ENCODE measurements around the gene SECISBP2L. TPM values are rescaled to one million over a fixed set of nuclear protein-coding genes. Genes with fewer than 3 reads are reported as not detected.

SECISBP2L gene
- total RNA-seq, 2 donors from 2014 or later, result 23.9 to 32.0 TPM

GRCh38 chr15:49035825-49036224 is 10.4 kb downstream of the SECISBP2L start:
- 64 to 87% methylated on average over 2 of the region's 2 CpGs for WGBS, 2 donors
- peaks cover 11% of the 10 kb centered on the region for H3K4me1 ChIP-seq
- DNase-seq, result no peak
- no peak for TF ChIP-seq POLR2A (IDR thresholded peaks at IDR 0.05)
- no peak for TF ChIP-seq CTCF (IDR thresholded peaks at IDR 0.05)
- H3K27ac ChIP-seq, result no peak overlapping the region
- no peak for ATAC-seq
- intact Hi-C loops (cut with DNase I), result loop anchor here (10.0 kb wide), 1 partner anchor 59 kb away; no protein-coding TSS in a partner anchor
- H3K4me3 ChIP-seq, result no peak overlapping the region
- no peaks in the 10 kb centered on the region for H3K27me3 ChIP-seq
- no peaks in the 10 kb centered on the region for H3K9me3 ChIP-seq
- H3K36me3 ChIP-seq (replicated peaks in 1 of 2; ENCODE audit: insufficient read depth in 1 of 2, low read depth in 2 of 2), result peaks cover 0 to 4% of the 10 kb centered on the region in 2 donors

- peaks cover 3% of the 10 kb centered on the region for H3K4me1 ChIP-seq
- H3K4me3 ChIP-seq, result no peak overlapping the region
- no peak overlapping the region for H3K27ac ChIP-seq
- TF ChIP-seq POLR2A (IDR thresholded peaks at IDR 0.05) (no peak), CTCF (IDR thresholded peaks at IDR 0.05) (no peak)
- DNase-seq (no peak), ATAC-seq (no peak)
- H3K9me3 ChIP-seq, result no peaks in the 10 kb centered on the region
- 92 to 94% methylated on average over 5 of the region's 5 CpGs for WGBS, 2 donors
- intact Hi-C loops (cut with DNase I), result loop anchor here (10.0 kb wide), 1 partner anchor 62 kb away; no protein-coding TSS in a partner anchor
- H3K36me3 ChIP-seq (replicated peaks in 1 of 2; ENCODE audit: insufficient read depth in 1 of 2, low read depth in 2 of 2), result peaks cover 0 to 4% of the 10 kb centered on the region in 2 donors
- H3K27me3 ChIP-seq, result no peaks in the 10 kb centered on the region
Observed at GRCh38 chr15:49032601-49033145, 13.6 kb downstream of the SECISBP2L start.

GRCh38 chr15:49031804-49032203 is 14.4 kb downstream of the SECISBP2L start:
- TF ChIP-seq POLR2A (IDR thresholded peaks at IDR 0.05) (no peak), CTCF (IDR thresholded peaks at IDR 0.05) (no peak)
- H3K4me1 ChIP-seq, result no peaks in the 10 kb centered on the region
- 89 to 91% methylated on average over 2 of the region's 2 CpGs for WGBS, 2 donors
- ATAC-seq (no peak), DNase-seq (no peak)
- no peak overlapping the region for H3K4me3 ChIP-seq
- intact Hi-C loops (cut with DNase I), result loop anchor here (10.0 kb wide), 1 partner anchor 63 kb away; no protein-coding TSS in a partner anchor
- no peaks in the 10 kb centered on the region for H3K27me3 ChIP-seq
- H3K27ac ChIP-seq, result no peak overlapping the region
- peaks cover 0 to 4% of the 10 kb centered on the region in 2 donors for H3K36me3 ChIP-seq (replicated peaks in 1 of 2; ENCODE audit: insufficient read depth in 1 of 2, low read depth in 2 of 2)
- H3K9me3 ChIP-seq, result no peaks in the 10 kb centered on the region

GRCh38 chr15:49026700-49027099 is 19.5 kb downstream of the SECISBP2L start:
- Histone ChIP-seq H3K27ac (no peak overlapping the region), H3K4me1 (no peaks in the 10 kb centered on the region), H3K9me3 (no peaks in the 10 kb centered on the region), H3K4me3 (no peak overlapping the region), H3K36me3 (replicated peaks in 1 of 2; ENCODE audit: insufficient read depth in 1 of 2, low read depth in 2 of 2) (peaks cover 0 to 5% of the 10 kb centered on the region in 2 donors), H3K27me3 (no peaks in the 10 kb centered on the region)
- no peak for ATAC-seq
- intact Hi-C loops (cut with DNase I), result no loop called here
- 68 to 70% methylated on average over 1 of the region's 1 CpG for WGBS, 2 donors
- no peak for DNase-seq
- TF ChIP-seq POLR2A (IDR thresholded peaks at IDR 0.05) (no peak), CTCF (IDR thresholded peaks at IDR 0.05) (no peak)

GRCh38 chr15:49024840-49025239 is 21.4 kb downstream of the SECISBP2L start:
- intact Hi-C loops (cut with DNase I), result no loop called here
- H3K27ac ChIP-seq, result no peak overlapping the region
- 69 to 84% methylated on average over 1 of the region's 1 CpG for WGBS, 2 donors
- no peak overlapping the region for H3K4me3 ChIP-seq
- DNase-seq (no peak), ATAC-seq (no peak)
- no peaks in the 10 kb centered on the region for H3K27me3 ChIP-seq
- no peaks in the 10 kb centered on the region for H3K4me1 ChIP-seq
- H3K9me3 ChIP-seq, result no peaks in the 10 kb centered on the region
- TF ChIP-seq POLR2A (IDR thresholded peaks at IDR 0.05), result no peak
- no peak for TF ChIP-seq CTCF (IDR thresholded peaks at IDR 0.05)
- peaks cover 0 to 7% of the 10 kb centered on the region in 2 donors for H3K36me3 ChIP-seq (replicated peaks in 1 of 2; ENCODE audit: insufficient read depth in 1 of 2, low read depth in 2 of 2)
